Measurements from ENCODE around the gene FOXN1. TPM values are rescaled to one million over a fixed set of nuclear protein-coding genes. Genes with fewer than 3 reads are reported as not detected.

The FOXN1 gene
- total RNA-seq, 4 donors from 2014 or later = 0.14 to 0.32 TPM; not detected in 2

GRCh38 chr17:28563475-28563874 is 57.3 kb downstream of the FOXN1 start:
- intact Hi-C loops (cut with DNase I; ENCODE audit: low total_unique reads) (no loop called here), in situ Hi-C loops (cut with MboI; ENCODE audit: low pct_ligation_motif_present in 1 of 4, low pct_unique_long_range_greater_than_20kb in 1 of 4, low sequenced_read_pairs in 3 of 4) (no loop called here)
- DNase-seq = no peak
- Histone ChIP-seq H3K27ac (no peak overlapping the region), H3K27me3 (no peaks in the 10 kb centered on the region), H3K36me3 (peaks cover 0 to 38% (median 19%) of the 10 kb centered on the region in 4 donors), H3K4me3 (no peak overlapping the region), H3K4me1 (peaks cover 0 to 9% (median 1%) of the 10 kb centered on the region in 4 donors), H3K9me3 (no peaks in the 10 kb centered on the region)
- WGBS, 2 donors (ENCODE audit: low coverage in 1 of 2) = 90 to 96% methylated on average over 3 of the region's 3 CpGs
- TF ChIP-seq POLR2A (IDR thresholded peaks at IDR 0.05) (no peak), CTCF (IDR thresholded peaks at IDR 0.05) (no peak), POLR2AphosphoS5 (IDR thresholded peaks at IDR 0.05) (no peak), EP300 (IDR thresholded peaks at IDR 0.05; ENCODE audit: low read depth) (no peak)

GRCh38 chr17:28567604-28568003 is 61.5 kb downstream of the FOXN1 start:
- Histone ChIP-seq H3K36me3 (peaks cover 0 to 12% (median 3%) of the 10 kb centered on the region in 4 donors), H3K27ac (no peak overlapping the region), H3K9me3 (no peaks in the 10 kb centered on the region), H3K4me1 (peaks cover 12 to 29% (median 19%) of the 10 kb centered on the region in 4 donors), H3K27me3 (no peaks in the 10 kb centered on the region), H3K4me3 (no peak overlapping the region)
- no peak for TF ChIP-seq CTCF (IDR thresholded peaks at IDR 0.05)
- no peak for TF ChIP-seq POLR2A (IDR thresholded peaks at IDR 0.05)
- no peak for TF ChIP-seq POLR2AphosphoS5 (IDR thresholded peaks at IDR 0.05)
- no peak for TF ChIP-seq EP300 (IDR thresholded peaks at IDR 0.05; ENCODE audit: low read depth)
- in situ Hi-C loops (cut with MboI; ENCODE audit: low pct_ligation_motif_present in 1 of 4, low pct_unique_long_range_greater_than_20kb in 1 of 4, low sequenced_read_pairs in 3 of 4) = no loop called here
- intact Hi-C loops (cut with DNase I; ENCODE audit: low total_unique reads) = no loop called here
- no peak for DNase-seq
- WGBS, 2 donors (ENCODE audit: low coverage in 1 of 2) = 79 to 83% methylated on average over 3 of the region's 3 CpGs

- H3K36me3 ChIP-seq = no peaks in the 10 kb centered on the region
- in situ Hi-C loops (cut with MboI; ENCODE audit: low pct_ligation_motif_present in 1 of 4, low pct_unique_long_range_greater_than_20kb in 1 of 4, low sequenced_read_pairs in 3 of 4) (no loop called here), intact Hi-C loops (cut with DNase I; ENCODE audit: low total_unique reads) (no loop called here)
- no peaks in the 10 kb centered on the region for H3K27me3 ChIP-seq
- TF ChIP-seq EP300 (IDR thresholded peaks at IDR 0.05; ENCODE audit: low read depth) (no peak), POLR2AphosphoS5 (IDR thresholded peaks at IDR 0.05) (no peak), POLR2A (IDR thresholded peaks at IDR 0.05) (no peak), CTCF (IDR thresholded peaks at IDR 0.05) (no peak)
- no peak for DNase-seq
- peaks cover 12 to 33% (median 19%) of the 10 kb centered on the region in 4 donors for H3K4me1 ChIP-seq
- no peak overlapping the region for H3K4me3 ChIP-seq
- no peaks in the 10 kb centered on the region for H3K9me3 ChIP-seq
- no peak overlapping the region for H3K27ac ChIP-seq
- 89 to 94% methylated on average over 1 of the region's 1 CpG for WGBS, 2 donors (ENCODE audit: low coverage in 1 of 2)
These were observed 63.3 kb downstream of the FOXN1 start for GRCh38 chr17:28569446-28569845.

- DNase-seq = peak; percentile 53
- TF ChIP-seq CTCF (IDR thresholded peaks at IDR 0.05) (no peak), POLR2AphosphoS5 (IDR thresholded peaks at IDR 0.05) (no peak), POLR2A (IDR thresholded peaks at IDR 0.05) (no peak), EP300 (IDR thresholded peaks at IDR 0.05; ENCODE audit: low read depth) (no peak)
- H3K9me3 ChIP-seq = no peaks in the 10 kb centered on the region
- peak overlapping the region; percentile 78 to 87 (median 82) for H3K27ac ChIP-seq
- intact Hi-C loops (cut with DNase I; ENCODE audit: low total_unique reads) = no loop called here
- no peaks in the 10 kb centered on the region for H3K36me3 ChIP-seq
- peaks cover 12 to 34% (median 19%) of the 10 kb centered on the region in 4 donors for H3K4me1 ChIP-seq
- H3K4me3 ChIP-seq = peak overlapping the region; percentile 47 to 83 (median 71)
- no peaks in the 10 kb centered on the region for H3K27me3 ChIP-seq
- in situ Hi-C loops (cut with MboI; ENCODE audit: low pct_ligation_motif_present in 1 of 4, low pct_unique_long_range_greater_than_20kb in 1 of 4, low sequenced_read_pairs in 3 of 4) = no loop called here
- 0 to 8% methylated on average over 2 to 30 of the region's 39 CpGs for WGBS, 2 donors (ENCODE audit: low coverage in 1 of 2)
These were observed 64.7 kb downstream of the FOXN1 start for GRCh38 chr17:28570716-28571360.

Measured in transverse colon (tissue), 4 donors.